ENCODE results near the gene TMEM120B. TPM values are rescaled to one million over a fixed set of nuclear protein-coding genes. Genes with fewer than 3 reads are reported as not detected.
A peak's percentile ranks its signal among the peaks of the same experiment; 100 is the strongest.

TMEM120B gene
- total RNA-seq, 1 donor from 2014 or later, result 3.9 TPM

GRCh38 chr12:121807642-121808347 lies 95.2 kb downstream of the TMEM120B start:
- no peak overlapping the region for H3K4me3 ChIP-seq
- peak overlapping the region; percentile 100 for H3K27ac ChIP-seq
- TF ChIP-seq POLR2A (IDR thresholded peaks at IDR 0.05), result no peak
- TF ChIP-seq, protein P1, sequence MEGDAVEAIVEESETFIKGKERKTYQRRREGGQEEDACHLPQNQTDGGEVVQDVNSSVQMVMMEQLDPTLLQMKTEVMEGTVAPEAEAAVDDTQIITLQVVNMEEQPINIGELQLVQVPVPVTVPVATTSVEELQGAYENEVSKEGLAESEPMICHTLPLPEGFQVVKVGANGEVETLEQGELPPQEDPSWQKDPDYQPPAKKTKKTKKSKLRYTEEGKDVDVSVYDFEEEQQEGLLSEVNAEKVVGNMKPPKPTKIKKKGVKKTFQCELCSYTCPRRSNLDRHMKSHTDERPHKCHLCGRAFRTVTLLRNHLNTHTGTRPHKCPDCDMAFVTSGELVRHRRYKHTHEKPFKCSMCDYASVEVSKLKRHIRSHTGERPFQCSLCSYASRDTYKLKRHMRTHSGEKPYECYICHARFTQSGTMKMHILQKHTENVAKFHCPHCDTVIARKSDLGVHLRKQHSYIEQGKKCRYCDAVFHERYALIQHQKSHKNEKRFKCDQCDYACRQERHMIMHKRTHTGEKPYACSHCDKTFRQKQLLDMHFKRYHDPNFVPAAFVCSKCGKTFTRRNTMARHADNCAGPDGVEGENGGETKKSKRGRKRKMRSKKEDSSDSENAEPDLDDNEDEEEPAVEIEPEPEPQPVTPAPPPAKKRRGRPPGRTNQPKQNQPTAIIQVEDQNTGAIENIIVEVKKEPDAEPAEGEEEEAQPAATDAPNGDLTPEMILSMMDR (IDR thresholded peaks at IDR 0.05), result no peak
- TF ChIP-seq POLR2AphosphoS5 (IDR thresholded peaks at IDR 0.05; ENCODE audit: insufficient read depth in 1 of 2, low read depth in 1 of 2), result no peak
- H3K27me3 ChIP-seq, result no peaks in the 10 kb centered on the region
- no peaks in the 10 kb centered on the region for H3K9me3 ChIP-seq
- peaks cover 0 to 30% of the 10 kb centered on the region in 2 donors for H3K36me3 ChIP-seq
- H3K4me1 ChIP-seq, result peaks cover 63% of the 10 kb centered on the region
- no peak for DNase-seq (ENCODE audit: extremely low spot score in 2 of 2)
- intact Hi-C loops (cut with DNase I), result no loop called here

- intact Hi-C loops (cut with DNase I), result no loop called here
- H3K36me3 ChIP-seq, result peaks cover 0 to 30% of the 10 kb centered on the region in 2 donors
- no peak for TF ChIP-seq POLR2A (IDR thresholded peaks at IDR 0.05)
- no peak for TF ChIP-seq POLR2AphosphoS5 (IDR thresholded peaks at IDR 0.05; ENCODE audit: insufficient read depth in 1 of 2, low read depth in 1 of 2)
- TF ChIP-seq, protein P1 (IDR thresholded peaks at IDR 0.05), result no peak
- DNase-seq (ENCODE audit: extremely low spot score in 2 of 2), result no peak
- no peak overlapping the region for H3K4me3 ChIP-seq
- peaks cover 71% of the 10 kb centered on the region for H3K4me1 ChIP-seq
- H3K9me3 ChIP-seq, result no peaks in the 10 kb centered on the region
- H3K27me3 ChIP-seq, result no peaks in the 10 kb centered on the region
- no peak overlapping the region for H3K27ac ChIP-seq
Observed at GRCh38 chr12:121808623-121809022, 96.1 kb downstream of the TMEM120B start.

GRCh38 chr12:121809712-121810116 lies 97.2 kb downstream of the TMEM120B start:
- peaks cover 0 to 35% of the 10 kb centered on the region in 2 donors for H3K36me3 ChIP-seq
- H3K9me3 ChIP-seq, result no peaks in the 10 kb centered on the region
- DNase-seq (ENCODE audit: extremely low spot score in 2 of 2), result no peak
- H3K4me3 ChIP-seq, result no peak overlapping the region
- peaks cover 75% of the 10 kb centered on the region for H3K4me1 ChIP-seq
- H3K27ac ChIP-seq, result no peak overlapping the region
- H3K27me3 ChIP-seq, result no peaks in the 10 kb centered on the region
- intact Hi-C loops (cut with DNase I), result no loop called here
- no peak for TF ChIP-seq POLR2A (IDR thresholded peaks at IDR 0.05)
- no peak for TF ChIP-seq POLR2AphosphoS5 (IDR thresholded peaks at IDR 0.05; ENCODE audit: insufficient read depth in 1 of 2, low read depth in 1 of 2)

DNA sequence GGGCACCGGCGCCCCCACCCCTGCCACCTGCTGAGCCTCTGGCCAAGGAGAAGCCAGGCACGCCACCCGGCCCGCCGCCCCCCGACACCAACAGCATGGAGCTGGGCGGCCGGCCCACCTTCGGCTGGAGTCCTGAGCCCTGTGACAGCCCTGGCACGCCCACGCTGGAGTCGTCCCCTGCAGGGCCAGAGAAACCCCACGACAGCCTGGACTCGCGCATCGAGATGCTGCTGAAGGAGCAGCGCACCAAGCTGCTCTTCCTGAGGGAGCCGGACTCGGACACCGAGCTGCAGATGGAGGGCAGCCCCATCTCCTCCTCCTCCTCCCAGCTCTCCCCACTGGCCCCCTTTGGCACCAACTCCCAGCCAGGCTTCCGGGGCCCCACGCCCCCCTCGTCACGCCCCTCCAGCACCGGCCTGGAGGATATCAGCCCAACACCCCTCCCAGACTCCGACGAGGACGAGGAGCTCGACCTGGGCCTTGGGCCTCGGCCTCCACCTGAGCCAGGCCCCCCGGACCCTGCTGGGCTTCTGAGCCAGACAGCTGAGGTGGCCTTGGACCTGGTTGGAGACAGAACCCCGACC lies 97.8 kb downstream of the TMEM120B start:
- H3K27me3 ChIP-seq, result no peaks in the 10 kb centered on the region
- peak overlapping the region in 1 of 2 donors; percentile 74 for H3K4me3 ChIP-seq
- DNase-seq (ENCODE audit: extremely low spot score in 2 of 2), result no peak
- H3K27ac ChIP-seq, result peak overlapping the region; percentile 94
- H3K9me3 ChIP-seq, result no peaks in the 10 kb centered on the region
- H3K36me3 ChIP-seq, result peaks cover 0 to 41% of the 10 kb centered on the region in 2 donors
- TF ChIP-seq POLR2AphosphoS5 (IDR thresholded peaks at IDR 0.05; ENCODE audit: insufficient read depth in 1 of 2, low read depth in 1 of 2) (no peak), POLR2A (IDR thresholded peaks at IDR 0.05) (no peak)
- TF ChIP-seq, protein P1 (IDR thresholded peaks at IDR 0.05), result no peak
- H3K4me1 ChIP-seq, result peaks cover 69% of the 10 kb centered on the region
- intact Hi-C loops (cut with DNase I), result no loop called here

- Histone ChIP-seq H3K36me3 (peaks cover 0 to 47% of the 10 kb centered on the region in 2 donors), H3K4me1 (peaks cover 63% of the 10 kb centered on the region), H3K27me3 (no peaks in the 10 kb centered on the region), H3K27ac (peak overlapping the region; percentile 94), H3K9me3 (no peaks in the 10 kb centered on the region), H3K4me3 (peak overlapping the region; percentile 66 to 74)
- TF ChIP-seq POLR2A (IDR thresholded peaks at IDR 0.05), result no peak
- TF ChIP-seq POLR2AphosphoS5 (IDR thresholded peaks at IDR 0.05; ENCODE audit: insufficient read depth in 1 of 2, low read depth in 1 of 2), result no peak
- TF ChIP-seq, protein P1 (IDR thresholded peaks at IDR 0.05), result no peak
- DNase-seq (ENCODE audit: extremely low spot score in 2 of 2), result no peak
- intact Hi-C loops (cut with DNase I), result loop anchor here (1.0 kb wide), 1 partner anchor 16 kb away; no protein-coding TSS in a partner anchor
Observed at GRCh38 chr12:121810833-121811433, 98.4 kb downstream of the TMEM120B start.
